ENCODE results near the gene MACF1.
"Not testable (repeated sequence)": the region's sequence is repeated elsewhere in the genome, so short reads cannot be mapped to it uniquely, and the experiment has no call there.

Gene MACF1

DNA sequence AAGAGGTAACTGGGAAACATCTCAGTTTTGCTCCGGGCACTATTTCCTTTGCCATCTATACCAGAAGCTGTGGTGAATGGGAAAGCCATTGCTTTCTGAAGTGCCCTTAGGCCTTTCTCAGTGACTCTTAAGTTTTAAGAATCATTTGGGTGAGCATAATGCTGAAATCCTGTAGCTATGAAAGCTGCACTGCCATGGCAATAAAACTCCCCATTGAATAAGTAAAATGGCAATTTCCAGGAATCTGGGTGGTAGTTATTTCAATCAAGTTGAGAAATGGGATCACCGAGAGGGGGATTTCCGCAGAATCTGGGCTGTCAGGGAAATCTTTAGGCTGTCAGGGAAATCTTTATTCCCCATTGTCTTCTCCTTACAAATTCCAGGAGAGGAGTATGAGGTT is 26.8 kb upstream of the MACF1 start:
- no peak for DNase-seq (ENCODE audit: low read depth in 3 of 3)

DNA sequence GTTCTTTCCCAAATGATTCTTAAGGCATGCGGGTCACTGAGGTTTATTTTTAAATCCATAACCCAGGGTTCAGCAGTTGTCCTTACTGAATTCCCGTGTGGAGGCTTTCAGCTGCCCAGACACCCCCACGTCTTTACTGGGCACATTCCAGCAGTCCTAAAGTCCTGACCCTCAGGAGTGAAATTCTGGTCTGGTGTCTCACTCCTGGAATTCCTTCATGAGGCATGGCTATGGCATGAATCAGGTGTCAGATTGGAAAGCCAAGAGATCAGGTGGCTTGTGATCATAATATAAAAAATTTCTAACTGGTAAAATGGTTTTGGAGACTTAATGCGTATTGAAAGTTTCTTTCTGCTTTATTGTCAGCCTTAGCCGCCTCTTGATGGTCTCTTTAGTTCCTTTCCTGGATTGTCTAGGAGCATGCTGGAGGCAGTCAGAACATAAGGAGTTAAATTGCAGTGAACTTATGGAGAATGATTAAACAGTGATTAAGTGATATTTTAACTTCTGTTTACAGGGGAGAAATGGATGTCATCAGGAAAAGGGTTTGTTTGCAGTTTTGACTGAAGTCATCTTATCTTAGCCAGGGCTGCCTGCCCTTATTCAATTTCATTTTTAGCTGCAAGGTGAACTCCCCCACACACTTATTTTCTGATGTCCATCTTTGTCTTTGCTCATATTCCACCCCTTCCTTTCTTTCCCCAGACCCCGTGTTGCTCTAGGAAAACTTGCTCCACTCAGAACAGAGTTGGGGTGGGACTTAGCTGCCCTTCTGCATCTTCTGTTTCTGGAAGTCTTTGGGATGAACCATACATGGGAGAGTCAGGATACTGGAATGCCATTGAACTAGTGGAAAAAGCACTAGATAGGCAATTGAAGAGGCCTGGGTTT is 25.7 kb upstream of the MACF1 start:
- DNase-seq (ENCODE audit: low read depth in 3 of 3), result no peak

DNA sequence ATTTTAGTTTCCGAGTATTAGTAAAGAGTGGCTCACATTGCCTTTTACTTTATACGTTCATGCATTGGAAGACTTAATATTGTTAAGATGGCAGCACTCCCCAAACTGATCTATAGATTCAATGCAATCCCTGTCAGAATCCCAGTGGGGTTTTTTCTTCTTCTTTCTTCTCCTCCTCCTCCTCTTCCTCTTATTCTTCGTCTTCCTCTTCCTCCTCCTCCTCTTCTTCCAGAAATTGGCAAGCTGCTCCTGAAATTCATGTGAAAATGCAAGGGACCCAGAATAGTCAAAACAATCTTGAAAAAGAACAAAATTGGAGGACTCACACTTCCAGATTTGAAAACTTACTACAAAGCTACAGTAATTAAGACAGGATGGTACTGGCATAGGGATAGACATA is 23.2 kb upstream of the MACF1 start:
- DNase-seq (ENCODE audit: low read depth in 3 of 3), result no peak

DNA sequence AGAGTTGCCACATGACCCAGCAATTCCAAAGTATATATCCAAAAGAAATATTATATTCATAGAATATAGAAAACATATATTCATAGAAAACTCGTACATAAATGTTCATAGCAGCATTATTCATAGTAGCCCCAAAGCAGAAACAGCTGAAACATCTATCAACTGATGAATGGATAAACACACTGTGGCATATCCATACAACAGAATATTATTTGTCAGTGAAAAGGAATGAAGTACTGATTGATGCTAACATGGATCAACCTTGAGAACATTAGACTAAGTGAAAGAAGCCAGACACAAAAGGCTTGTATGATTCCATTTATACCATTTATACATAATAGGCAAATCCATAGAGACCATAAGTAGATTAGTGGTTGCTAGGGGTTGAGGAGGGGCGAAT is 21.7 kb upstream of the MACF1 start:
- no peak for DNase-seq (ENCODE audit: low read depth in 3 of 3)

DNA sequence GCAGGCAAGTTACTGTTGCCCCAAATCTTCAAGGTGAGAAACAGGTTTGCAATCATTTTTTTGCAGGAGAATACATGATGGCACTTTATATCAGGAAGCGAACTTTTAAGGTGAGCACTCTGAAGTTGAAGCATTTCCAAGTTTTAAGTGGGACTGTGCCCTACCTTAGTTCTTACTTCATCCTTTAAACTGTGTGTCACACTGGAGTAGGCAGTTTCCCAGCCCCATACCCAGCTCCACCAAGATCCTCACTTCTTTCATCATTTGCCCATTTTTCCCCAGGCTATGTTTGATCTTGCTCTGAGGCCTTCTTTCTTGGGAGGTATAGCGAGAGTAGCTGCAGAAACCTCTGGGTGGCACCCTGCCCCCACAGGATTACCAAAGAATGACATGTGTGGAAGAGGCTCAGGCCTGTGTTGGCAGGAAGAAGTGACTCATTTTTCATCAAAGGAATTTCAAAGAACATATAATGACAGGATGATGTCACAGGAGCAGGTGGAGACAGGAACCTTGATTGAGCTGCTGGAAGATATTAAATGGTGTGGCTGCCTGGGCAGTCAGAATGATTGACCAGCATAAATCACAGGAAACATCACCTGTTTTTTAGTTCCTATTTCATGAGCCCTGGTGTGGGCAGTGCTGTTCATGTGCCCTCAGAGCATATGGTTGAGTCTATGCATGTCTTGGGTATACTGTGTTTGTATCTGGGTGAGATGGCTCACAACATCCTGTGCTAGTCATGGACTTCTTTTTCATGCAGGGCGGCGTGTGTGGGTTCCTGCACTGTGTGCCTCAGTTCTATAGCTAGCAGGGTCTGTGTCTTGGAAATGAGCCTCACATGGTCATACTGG is 20.8 kb upstream of the MACF1 start:
- peak; percentile 46 to 82 (median 67) for DNase-seq (ENCODE audit: low read depth in 3 of 3)

DNA sequence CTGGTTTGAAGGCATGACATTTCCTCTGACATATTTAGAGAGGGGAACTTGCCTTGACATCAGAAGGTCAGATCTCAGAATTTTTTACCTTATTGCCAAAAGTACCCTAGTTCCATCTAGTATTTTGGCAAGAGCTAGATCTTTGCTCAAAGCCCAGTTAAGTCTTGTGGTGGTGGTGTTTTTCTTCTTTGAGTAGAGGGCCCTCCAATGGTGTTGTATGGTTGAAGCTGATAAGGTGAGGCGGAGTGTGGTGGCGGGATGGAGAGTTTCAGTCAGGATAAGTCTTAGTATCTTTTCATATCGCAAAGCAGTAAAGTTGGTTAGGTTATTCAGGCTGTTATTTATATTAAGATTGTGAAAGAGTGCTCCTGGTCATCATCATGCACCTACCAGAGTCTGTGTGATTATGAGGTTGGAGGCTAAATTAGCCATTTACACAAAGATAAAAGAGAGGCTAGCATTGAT is 20.1 kb upstream of the MACF1 start:
- DNase-seq (ENCODE audit: low read depth in 3 of 3), result no peak

DNA sequence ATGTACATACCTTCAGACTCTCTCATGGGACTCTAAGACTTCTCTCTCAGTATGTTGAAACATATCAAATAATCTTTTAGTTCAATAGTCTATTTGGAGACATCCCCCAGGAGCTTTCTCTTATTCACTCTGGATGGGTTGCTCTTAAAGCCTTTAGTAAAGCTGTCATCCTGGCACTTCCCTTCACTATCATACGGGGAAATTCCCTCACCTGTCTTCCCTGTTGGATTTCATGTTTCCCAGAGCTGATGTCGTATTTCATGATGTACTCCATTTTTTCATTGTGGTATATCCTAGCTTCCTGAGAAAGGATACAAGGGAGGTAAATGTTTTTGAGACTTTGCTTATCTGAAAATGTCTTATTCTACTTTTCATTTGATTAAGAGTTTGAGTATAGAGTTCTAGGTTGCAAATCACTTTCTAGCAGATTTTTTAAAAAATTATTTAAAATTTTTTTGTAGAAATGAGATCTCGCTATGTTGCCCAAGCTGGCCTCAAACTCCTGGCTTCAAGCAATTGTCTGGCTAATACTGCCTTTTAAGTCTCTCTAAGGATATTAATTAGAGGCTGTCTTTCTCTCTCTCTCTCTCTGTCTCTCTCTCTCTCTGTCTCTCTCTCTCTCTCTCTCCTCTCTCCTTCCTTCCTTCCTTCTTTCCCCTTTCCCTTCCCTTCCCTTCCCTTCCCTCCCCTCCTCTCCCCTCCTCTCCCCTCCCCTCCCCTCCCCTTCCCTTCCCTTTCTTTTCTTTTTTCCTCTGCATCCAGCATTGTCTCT is 17.0 kb upstream of the MACF1 start:
- DNase-seq (ENCODE audit: low read depth in 3 of 3), result no peak

DNA sequence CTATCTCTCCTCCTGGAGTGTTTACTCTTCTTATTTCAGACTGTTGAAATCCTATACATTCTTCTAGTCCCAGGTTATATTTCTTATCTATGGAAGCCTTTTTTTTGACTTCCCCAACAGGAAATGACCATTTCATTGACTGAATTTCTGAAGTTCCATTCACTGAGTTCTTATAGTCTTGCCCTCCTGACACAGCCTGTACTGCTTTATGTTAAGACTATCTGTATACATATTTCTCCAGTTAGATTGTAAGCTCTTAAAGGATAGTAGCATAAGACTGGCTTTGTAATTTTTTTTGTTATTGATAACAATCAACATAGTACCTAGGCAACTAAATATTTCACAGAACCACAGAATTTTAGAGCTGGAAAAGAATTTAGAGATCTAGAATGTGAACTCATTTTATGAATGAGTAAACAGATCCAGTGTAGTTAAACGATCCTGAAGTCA is 14.9 kb upstream of the MACF1 start:
- no peak for DNase-seq (ENCODE audit: low read depth in 3 of 3)

DNA sequence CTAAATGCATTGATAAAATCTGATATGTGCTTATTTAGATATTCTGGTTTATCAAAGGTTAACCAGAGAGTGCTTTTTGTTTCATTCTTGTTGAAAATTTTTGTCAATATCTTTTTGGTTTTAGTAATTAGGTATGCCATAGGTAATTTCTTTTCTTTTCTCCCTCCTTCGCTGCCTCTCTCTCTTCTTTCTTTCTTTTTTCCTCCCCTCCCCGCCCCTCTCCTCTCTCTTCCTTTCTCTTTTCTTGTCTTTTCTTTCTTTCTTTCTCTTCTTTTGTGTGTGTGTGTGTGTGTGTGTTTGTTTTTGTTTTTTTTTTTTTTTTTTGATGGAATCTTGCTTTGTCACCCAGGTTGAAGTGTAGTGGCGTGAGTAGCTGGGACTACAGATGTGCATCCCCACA is 14.4 kb upstream of the MACF1 start:
- no peak for DNase-seq (ENCODE audit: low read depth in 3 of 3)

DNA sequence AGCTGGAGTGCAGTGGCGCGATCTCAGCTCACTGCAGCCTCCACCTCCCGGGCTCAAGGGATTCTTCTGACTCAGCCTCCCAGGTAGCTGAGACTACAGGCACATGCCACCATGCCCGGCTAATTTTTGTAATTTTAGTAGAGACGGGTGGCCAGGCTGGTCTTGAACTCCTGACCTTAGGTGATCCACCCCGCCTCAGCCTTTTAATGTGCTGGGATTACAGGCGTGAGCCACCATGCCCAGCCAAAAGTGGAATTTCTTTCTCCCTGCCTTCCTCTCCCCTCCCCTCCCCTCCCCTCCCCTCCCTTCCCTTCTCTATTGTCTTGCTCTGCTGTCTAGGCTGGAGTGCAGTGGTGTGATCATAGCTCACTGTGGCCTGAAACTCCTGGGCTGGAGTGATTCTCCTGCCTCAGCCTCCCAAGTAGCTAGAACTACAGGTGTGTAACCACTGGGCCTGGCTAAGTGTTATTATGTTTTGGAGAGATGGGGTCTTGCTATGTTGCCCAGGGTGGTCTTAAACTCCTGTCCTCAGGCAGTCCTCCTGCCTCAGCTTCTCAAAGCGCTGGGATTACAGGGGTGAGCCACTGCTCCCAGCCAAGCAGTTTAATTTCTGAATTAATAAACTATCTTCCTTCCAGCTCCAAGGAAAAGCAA is 10.0 kb upstream of the MACF1 start:
- no peak for DNase-seq (ENCODE audit: low read depth in 3 of 3)

DNA sequence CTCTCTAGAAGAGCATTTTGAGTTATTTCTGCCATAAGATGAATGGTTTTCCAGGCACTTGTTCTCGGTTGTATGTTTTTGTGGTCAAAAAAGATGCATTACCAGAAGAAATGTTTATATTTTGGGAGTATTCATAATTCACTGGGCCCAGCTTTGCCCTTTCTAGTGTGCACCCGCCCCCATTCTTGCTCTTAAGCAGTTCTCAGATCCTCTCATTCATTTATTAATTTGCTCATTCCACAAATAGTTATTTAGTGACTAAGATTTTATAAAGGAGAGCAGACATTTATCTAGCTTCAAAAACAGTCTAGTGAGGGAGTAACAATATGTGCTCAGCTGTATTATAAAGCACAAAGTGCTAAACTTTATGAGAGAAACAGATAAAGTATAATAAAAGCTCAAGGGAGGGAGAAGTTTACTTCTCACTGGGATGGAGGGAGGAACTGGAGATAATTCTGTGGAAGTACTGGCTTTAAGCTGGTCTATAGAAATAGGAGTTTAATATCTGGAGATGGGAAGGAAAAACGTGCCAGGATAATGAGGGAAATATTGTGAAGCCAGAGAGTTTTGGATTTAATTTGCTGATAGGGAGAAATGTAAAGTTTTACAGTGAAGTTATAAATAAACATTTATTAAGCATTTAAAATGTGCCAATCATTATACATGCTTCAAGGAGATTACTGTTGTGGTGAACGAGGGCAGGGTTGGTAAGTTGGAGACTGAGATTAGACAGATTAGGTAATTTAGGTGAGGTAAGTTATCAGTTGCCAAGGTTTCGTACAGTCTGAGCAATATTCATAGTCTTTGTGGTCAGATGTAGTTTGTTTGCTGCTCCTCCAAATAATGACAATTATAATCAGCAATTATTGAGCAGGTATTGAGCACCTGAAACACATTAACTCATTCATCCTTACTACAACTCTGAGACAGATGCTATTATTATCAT is 9.1 kb upstream of the MACF1 start:
- DNase-seq (ENCODE audit: low read depth in 3 of 3), result no peak

DNA sequence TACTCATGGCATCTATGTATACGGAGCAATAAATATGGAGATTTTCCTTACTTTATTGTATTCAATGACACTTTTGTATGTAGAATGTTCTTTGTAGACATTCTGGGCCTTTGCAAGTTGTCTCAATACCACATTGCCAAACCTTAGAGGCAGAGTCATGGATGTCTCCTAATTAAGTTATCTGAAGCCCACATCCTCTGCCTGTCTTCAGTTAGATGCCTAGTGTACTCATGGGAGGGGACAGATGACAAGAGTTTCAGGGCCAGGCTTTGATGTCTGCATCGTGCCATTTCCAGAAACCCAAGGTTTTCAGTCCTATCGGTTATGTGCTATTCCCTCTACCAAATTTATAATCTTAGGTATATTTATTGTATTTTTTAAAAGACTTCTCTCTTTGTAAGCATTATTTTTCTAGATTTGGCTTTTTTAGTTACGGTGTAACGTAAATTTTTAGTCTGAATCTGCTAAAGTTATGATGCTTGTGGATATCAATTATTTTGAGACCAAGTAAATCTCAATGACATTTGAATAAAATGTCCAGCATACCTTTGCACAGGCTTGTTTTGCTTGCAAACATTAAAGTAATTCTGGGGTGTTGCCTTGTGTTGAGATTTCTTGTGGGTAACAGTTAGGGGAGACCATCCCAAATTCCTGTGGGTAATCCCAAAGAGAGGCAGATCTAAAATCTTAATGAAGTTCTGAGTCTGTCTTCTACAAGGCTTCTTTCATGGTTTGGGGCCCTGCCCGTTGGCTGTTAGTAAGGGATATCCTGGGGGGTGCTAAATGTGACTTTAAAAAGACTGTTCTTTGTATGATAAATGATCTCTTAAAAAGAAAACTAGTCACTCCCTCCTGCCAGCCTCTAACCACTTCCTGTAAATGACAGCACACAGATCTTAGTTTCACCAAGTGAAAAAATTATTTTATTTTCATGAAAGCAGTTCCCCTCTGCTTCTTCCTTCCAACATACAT is 8.0 kb upstream of the MACF1 start:
- peak in 2 of 3 experiments; percentile 30 to 53 for DNase-seq (ENCODE audit: low read depth in 3 of 3)

DNA sequence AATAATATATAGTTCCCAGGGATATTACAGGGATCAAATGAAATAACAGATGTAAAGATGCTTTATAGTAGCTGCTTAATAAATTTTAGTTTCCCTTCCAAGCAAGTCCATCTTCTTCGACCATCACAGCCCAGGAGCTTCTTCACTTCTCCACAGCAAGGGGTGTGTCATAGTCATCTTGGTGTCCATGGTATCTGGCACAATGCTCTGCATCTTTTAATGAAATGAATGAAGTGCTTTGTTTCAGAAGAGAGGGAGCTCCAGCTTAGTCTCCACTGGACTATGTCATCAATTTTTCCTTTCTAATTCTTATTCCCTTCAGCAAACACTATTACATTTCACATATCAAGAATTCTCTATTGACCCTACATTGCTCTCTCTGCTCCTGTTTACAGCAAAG is 4.9 kb upstream of the MACF1 start:
- DNase-seq (ENCODE audit: low read depth in 3 of 3), result no peak

DNA sequence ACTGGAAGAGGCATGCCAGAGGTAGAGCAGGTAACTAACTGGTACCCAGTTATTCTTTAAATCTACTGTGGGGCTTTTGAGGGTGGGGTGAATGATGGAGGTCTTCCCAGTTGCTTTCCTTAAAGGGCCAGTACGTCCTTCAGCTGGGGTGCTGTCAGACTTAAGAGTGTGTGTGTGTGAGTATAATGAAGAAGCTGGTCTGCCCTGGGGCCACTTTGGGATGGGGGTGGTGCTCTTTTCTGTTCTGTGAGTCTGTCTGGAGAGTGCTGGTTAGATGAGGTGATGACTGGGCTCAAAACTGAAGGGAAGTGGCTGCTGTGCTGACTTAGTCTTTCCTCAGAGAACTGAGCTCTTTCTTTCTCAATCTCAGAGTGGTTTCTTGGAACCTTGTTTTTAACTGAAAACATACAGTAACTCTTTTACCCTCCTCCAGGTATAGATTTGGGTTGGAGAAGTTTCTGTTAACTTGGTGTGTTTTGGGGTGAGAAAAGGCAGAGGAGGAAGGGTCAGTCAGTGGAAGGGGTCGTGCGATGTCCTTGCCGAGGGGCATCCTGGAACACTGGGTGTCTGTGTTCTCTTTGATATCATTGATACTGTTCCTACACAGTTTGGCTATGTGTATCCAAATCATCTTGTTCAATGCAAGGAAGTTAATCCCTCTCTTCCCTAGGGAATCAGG is 746 bp downstream of the MACF1 start:
- peak in 2 of 3 experiments; percentile 46 to 67 for DNase-seq (ENCODE audit: low read depth in 3 of 3)

DNA sequence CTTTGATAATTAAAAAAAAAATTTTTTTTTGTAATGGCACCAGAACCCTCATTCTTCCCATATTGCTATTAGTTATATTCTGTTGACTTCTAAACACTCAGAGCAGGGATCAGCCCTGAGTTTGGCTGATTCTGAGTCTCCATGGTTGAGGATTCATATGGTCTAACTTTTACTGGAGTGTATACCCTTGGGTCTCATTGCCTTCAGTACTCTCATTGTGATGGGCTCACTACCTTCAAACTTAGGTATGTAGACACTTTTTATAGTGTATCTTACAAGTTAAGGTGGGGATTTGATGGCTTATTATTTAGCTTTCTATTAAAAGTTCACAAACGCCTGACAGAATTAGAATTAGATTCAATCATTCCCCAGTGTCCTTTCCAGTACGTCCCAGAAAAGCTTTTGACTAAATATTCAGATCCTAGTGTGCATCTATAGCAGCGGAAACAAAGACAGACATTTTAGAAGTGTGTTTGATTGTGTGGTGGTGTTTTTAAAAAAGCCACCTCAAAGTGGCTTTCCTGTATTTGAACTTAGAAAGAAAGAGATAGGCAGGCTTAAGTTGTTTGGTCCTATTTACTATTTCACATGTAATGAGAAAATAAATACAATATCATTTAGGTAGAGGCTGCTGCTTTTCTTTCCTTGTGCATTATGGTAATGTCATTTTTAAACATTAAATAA is 1.4 kb downstream of the MACF1 start:
- no peak for DNase-seq (ENCODE audit: low read depth in 3 of 3)

DNA sequence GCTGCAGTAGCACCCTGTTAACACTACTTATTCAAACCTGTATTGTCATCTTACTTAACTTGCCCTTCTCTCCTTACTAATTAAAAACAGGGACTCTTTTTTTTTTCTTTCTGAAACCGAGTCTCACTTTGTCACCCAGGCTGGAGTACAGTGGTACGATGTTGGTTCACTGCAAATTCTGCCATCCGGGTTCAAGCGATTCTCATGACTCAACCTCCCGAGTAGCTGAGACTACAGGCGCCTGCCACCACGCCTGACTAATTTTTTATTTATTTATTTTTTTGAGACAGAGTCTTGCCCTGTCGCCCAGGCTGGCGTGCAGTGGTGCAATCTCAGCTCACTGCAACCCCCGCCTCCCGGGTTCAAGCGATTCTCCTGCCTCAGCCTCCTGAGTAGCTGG is 3.9 kb downstream of the MACF1 start:
- not testable (repeated sequence) for DNase-seq (ENCODE audit: low read depth in 3 of 3)

DNA sequence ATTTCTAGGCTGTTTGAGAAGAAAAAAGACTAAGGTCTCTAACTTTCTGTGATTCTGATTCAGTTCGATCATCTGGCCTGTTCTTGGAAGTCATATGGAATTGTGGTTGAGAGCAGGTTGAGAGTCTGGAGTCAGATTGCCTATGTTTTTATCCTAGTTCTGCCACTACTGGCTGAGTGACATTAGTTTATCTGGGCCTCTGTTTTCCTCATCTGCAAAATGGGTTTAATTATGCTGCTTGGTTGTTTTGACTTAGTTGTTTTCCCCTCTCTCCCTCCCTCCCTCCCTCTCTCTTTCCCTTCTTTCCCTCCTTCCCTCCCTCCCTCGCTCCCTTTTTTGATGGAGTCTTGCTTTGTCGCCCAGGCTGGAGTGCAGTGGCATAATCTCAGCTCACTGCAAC is 6.2 kb downstream of the MACF1 start:
- no peak for DNase-seq (ENCODE audit: low read depth in 3 of 3)

DNA sequence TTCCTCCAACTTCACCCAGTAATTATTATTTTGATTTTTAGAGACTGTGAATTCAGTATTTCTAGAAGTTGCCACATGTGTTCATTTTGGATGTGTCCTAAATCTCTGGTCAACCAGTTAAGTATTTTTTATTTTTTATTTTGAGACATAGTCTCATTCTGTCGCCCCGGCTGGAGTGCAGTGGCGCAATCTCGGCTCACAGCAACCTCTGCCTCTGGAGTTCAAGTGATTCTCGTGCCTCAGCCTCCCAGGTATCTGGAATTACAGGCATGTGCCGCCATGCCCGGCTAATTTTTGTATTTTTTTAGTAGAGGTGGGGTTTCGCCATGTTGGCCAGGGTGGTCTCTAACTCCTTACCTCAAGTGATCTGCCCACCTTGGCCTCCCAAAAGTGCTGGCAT is 8.0 kb downstream of the MACF1 start:
- DNase-seq (ENCODE audit: low read depth in 3 of 3), result no peak
